HCT116 (cell line): ENCODE measurements around the gene COPE.

Experiments
- ELF1 ChIP-seq: IDR thresholded peaks from 2 replicates; pipeline ENCODE4 v1.6.1; 2012; ENCODE audit warnings: low read depth, borderline replicate concordance
- EZH2 ChIP-seq: fragments of 200-600 bp; sonication (generic); IDR thresholded peaks from 2 replicates; pipeline ENCODE4 v1.6.1; 2017; ENCODE audit warnings: antibody characterized with exemption, mixed run types
- EZH2phosphoT487 ChIP-seq: fragments of 200-600 bp; IDR thresholded peaks from 2 replicates; pipeline ENCODE4 v1.6.1; 2018; ENCODE audit warnings: antibody characterized with exemption, borderline replicate concordance
- FOSL1 ChIP-seq: IDR thresholded peaks from 2 replicates; pipeline ENCODE4 v1.6.1; 2012; ENCODE audit warnings: low read depth
- MAX ChIP-seq: IDR thresholded peaks from 2 replicates; pipeline ENCODE4 v1.6.1; 2012
- POLR2A ChIP-seq: IDR thresholded peaks from 2 replicates; pipeline ENCODE4 v1.7.0; 2011; ENCODE audit warnings: borderline replicate concordance; ENCODE audit not compliant: insufficient read depth, insufficient read length; ENCODE audit errors: extremely low read depth
- POLR2AphosphoS5 ChIP-seq: IDR thresholded peaks from 2 replicates; pipeline ENCODE4 v1.6.1; 2011; ENCODE audit warnings: mild to moderate bottlenecking, low read depth, low read length, moderate library complexity
- RAD21 ChIP-seq: IDR thresholded peaks from 2 replicates; pipeline ENCODE4 v1.6.1; 2012; ENCODE audit warnings: low read depth, mild to moderate bottlenecking
- REST ChIP-seq: IDR thresholded peaks from 2 replicates; pipeline ENCODE4 v1.6.1; 2012; ENCODE audit warnings: low read depth
- SRF ChIP-seq: IDR thresholded peaks from 2 replicates; pipeline ENCODE4 v1.6.1; 2012; ENCODE audit warnings: low read depth
- YY1 ChIP-seq: IDR thresholded peaks from 2 replicates; pipeline ENCODE4 v1.6.1; 2011; ENCODE audit warnings: low read length, low read depth, moderate library complexity, mild to moderate bottlenecking; ENCODE audit not compliant: insufficient replicate concordance; ENCODE audit errors: extremely low read depth
- ZFX ChIP-seq: fragments of 450-650 bp; IDR thresholded peaks from 2 replicates; pipeline ENCODE4 v1.6.1; 2017
- ZNF274 ChIP-seq: fragments of 200-500 bp; sonication (Bioruptor generic); IDR thresholded peaks from 2 replicates; pipeline ENCODE4 v1.6.1; 2014; ENCODE audit warnings: mild to moderate bottlenecking, low read depth, low read length, inconsistent platforms
- TF ChIP-seq, protein P1 (sequence below), 3 experiments: fragments of 200-600 bp in 1 of 3; sonication (generic) in 1 of 3; IDR thresholded peaks in 2 of 3; conservative IDR thresholded peaks in 1 of 3; 2 replicates each; pipeline ENCODE4 v1.5.1; 2012 to 2017; ENCODE audit warnings: low read depth in 2 of 3, low read length in 2 of 3, antibody characterized with exemption in 1 of 3, borderline replicate concordance in 1 of 3, control low read depth in 1 of 3, mild to moderate bottlenecking in 1 of 3, mixed read lengths in 1 of 3, mixed run types in 1 of 3, moderate library complexity in 1 of 3; ENCODE audit not compliant: insufficient read depth in 1 of 3

DNA sequence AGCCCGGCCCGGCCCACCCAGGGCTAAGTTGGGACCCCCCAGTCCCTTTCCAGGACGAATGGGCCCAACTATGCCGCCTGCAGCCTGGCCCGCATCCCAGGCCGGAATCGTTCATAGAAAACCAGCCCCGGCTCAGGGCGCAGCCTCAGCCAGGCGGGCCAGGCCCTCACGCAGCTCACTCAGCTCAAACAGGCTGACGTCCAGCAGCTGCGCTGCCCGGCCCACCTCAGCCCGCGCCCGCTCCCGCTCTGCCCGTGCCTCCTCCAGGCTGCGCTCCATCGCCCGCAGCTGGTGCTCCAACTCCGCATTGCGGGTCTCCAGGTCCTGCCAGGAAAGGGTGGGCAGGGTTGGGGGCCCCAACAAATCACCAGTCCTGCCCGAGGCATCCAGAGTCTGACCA is 10.1 kb upstream of the COPE start:
- TF ChIP-seq ZNF274 (no peak), FOSL1 (no peak), MAX (no peak), POLR2A (no peak), POLR2AphosphoS5 (no peak), EZH2phosphoT487 (no peak), ZFX (no peak), SRF (no peak), EZH2 (no peak), REST (no peak), YY1 (no peak), ELF1 (no peak), RAD21 (no peak)
- TF ChIP-seq, protein P1, sequence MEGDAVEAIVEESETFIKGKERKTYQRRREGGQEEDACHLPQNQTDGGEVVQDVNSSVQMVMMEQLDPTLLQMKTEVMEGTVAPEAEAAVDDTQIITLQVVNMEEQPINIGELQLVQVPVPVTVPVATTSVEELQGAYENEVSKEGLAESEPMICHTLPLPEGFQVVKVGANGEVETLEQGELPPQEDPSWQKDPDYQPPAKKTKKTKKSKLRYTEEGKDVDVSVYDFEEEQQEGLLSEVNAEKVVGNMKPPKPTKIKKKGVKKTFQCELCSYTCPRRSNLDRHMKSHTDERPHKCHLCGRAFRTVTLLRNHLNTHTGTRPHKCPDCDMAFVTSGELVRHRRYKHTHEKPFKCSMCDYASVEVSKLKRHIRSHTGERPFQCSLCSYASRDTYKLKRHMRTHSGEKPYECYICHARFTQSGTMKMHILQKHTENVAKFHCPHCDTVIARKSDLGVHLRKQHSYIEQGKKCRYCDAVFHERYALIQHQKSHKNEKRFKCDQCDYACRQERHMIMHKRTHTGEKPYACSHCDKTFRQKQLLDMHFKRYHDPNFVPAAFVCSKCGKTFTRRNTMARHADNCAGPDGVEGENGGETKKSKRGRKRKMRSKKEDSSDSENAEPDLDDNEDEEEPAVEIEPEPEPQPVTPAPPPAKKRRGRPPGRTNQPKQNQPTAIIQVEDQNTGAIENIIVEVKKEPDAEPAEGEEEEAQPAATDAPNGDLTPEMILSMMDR (IDR thresholded peaks at IDR 0.05 in 2 of 3, conservative IDR thresholded peaks at IDR 0.05 in 1 of 3; ENCODE audit: borderline replicate concordance in 1 of 3, insufficient read depth in 1 of 3, low read depth in 2 of 3, low read length in 2 of 3), result no peak
